A549 (cell line): ENCODE measurements around the gene TRPM4.

ENCODE experiments used
- ELK1 ChIP-seq: fragments of 150-350 bp; IDR thresholded peaks from 2 replicates; pipeline ENCODE4 v1.6.1; 2014; ENCODE audit warnings: low read depth, mild to moderate bottlenecking, low read length
- JUNB ChIP-seq: fragments of >200 bp; sonication (Bioruptor Twin); formaldehyde crosslinking; IDR thresholded peaks from 2 replicates; pipeline ENCODE4 v1.6.1; 2016
- NR3C1 ChIP-seq: fragments of >200 bp; sonication (Bioruptor Twin); formaldehyde crosslinking; IDR thresholded peaks from 3 replicates; pipeline ENCODE4 v1.6.1; 2017
- RCOR1 ChIP-seq: fragments of 150-350 bp; IDR thresholded peaks from 2 replicates; pipeline ENCODE4 v1.6.1; 2014; ENCODE audit warnings: antibody characterized with exemption, low read length, low read depth
- SREBF2 ChIP-seq: fragments of 450-650 bp; IDR thresholded peaks from 2 replicates; pipeline ENCODE4 v1.6.1; 2014; ENCODE audit warnings: mild to moderate bottlenecking, moderate library complexity
- TF ChIP-seq, protein P1 (sequence below): IDR thresholded peaks from 2 replicates; pipeline ENCODE4 v1.6.1; 2012
- TF ChIP-seq, protein P2 (sequence below): fragments of >200 bp; sonication (Bioruptor Twin); formaldehyde crosslinking; IDR thresholded peaks from 3 replicates; pipeline ENCODE4 v1.5.1; 2016
- TF ChIP-seq, protein P3 (sequence below): fragments of 200-600 bp; sonication (generic); IDR thresholded peaks from 2 replicates; pipeline ENCODE4 v1.6.1; 2016; ENCODE audit warnings: antibody characterized with exemption, mild to moderate bottlenecking, moderate library complexity

- TF ChIP-seq, protein P1, sequence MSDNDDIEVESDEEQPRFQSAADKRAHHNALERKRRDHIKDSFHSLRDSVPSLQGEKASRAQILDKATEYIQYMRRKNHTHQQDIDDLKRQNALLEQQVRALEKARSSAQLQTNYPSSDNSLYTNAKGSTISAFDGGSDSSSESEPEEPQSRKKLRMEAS = no peak
- TF ChIP-seq, protein P2, sequence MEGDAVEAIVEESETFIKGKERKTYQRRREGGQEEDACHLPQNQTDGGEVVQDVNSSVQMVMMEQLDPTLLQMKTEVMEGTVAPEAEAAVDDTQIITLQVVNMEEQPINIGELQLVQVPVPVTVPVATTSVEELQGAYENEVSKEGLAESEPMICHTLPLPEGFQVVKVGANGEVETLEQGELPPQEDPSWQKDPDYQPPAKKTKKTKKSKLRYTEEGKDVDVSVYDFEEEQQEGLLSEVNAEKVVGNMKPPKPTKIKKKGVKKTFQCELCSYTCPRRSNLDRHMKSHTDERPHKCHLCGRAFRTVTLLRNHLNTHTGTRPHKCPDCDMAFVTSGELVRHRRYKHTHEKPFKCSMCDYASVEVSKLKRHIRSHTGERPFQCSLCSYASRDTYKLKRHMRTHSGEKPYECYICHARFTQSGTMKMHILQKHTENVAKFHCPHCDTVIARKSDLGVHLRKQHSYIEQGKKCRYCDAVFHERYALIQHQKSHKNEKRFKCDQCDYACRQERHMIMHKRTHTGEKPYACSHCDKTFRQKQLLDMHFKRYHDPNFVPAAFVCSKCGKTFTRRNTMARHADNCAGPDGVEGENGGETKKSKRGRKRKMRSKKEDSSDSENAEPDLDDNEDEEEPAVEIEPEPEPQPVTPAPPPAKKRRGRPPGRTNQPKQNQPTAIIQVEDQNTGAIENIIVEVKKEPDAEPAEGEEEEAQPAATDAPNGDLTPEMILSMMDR = no peak
- TF ChIP-seq RCOR1 (no peak), NR3C1 (no peak), ELK1 (no peak), JUNB (no peak), SREBF2 (no peak)
- TF ChIP-seq, protein P3, sequence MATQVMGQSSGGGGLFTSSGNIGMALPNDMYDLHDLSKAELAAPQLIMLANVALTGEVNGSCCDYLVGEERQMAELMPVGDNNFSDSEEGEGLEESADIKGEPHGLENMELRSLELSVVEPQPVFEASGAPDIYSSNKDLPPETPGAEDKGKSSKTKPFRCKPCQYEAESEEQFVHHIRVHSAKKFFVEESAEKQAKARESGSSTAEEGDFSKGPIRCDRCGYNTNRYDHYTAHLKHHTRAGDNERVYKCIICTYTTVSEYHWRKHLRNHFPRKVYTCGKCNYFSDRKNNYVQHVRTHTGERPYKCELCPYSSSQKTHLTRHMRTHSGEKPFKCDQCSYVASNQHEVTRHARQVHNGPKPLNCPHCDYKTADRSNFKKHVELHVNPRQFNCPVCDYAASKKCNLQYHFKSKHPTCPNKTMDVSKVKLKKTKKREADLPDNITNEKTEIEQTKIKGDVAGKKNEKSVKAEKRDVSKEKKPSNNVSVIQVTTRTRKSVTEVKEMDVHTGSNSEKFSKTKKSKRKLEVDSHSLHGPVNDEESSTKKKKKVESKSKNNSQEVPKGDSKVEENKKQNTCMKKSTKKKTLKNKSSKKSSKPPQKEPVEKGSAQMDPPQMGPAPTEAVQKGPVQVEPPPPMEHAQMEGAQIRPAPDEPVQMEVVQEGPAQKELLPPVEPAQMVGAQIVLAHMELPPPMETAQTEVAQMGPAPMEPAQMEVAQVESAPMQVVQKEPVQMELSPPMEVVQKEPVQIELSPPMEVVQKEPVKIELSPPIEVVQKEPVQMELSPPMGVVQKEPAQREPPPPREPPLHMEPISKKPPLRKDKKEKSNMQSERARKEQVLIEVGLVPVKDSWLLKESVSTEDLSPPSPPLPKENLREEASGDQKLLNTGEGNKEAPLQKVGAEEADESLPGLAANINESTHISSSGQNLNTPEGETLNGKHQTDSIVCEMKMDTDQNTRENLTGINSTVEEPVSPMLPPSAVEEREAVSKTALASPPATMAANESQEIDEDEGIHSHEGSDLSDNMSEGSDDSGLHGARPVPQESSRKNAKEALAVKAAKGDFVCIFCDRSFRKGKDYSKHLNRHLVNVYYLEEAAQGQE = no peak
Measured at GRCh38 chr19:49117677-49118564, 39.7 kb upstream of the TRPM4 start.
